Activated CD4-positive, alpha-beta T cell treated with anti-CD3 and anti-CD28 coated beads for 36 hours (primary cell): ENCODE results near the gene PKP3. TPM values are rescaled to one million over a fixed set of nuclear protein-coding genes. Genes with fewer than 3 reads are reported as not detected.
A peak's percentile ranks its signal among the peaks of the same experiment; 100 is the strongest.
"Not testable (repeated sequence)": the region's sequence is repeated elsewhere in the genome, so short reads cannot be mapped to it uniquely, and the experiment has no call there.

Experiments used
- ATAC-seq: fragments of 200-7000 bp; cut with Tn5 transposase; one replicate; pipeline ENCODE4 v1.10.0; 2021; ENCODE audit warnings: mild to moderate bottlenecking, moderate library complexity
- CTCF ChIA-PET: fragments of 350-600 bp; sonication (Branson Sonifier 250); formaldehyde crosslinking; loops from one replicate; lab custom pipeline; 2021; ENCODE audit warnings: antibody characterized with exemption; lab: Charles Lee
- POLR2A ChIA-PET: fragments of 350-600 bp; sonication (Branson Sonifier 250); formaldehyde crosslinking; loops from one replicate; lab custom pipeline; 2021; ENCODE audit warnings: antibody characterized with exemption, inconsistent platforms; lab: Charles Lee
- DNase-seq: peaks from one replicate; pipeline ENCODE4 v3.0.0-alpha.2; 2020
- H3K27ac Mint-ChIP-seq: one replicate; pipeline ENCODE4 v1.8.0; 2021; ENCODE audit warnings: mixed read lengths
- H3K27me3 Mint-ChIP-seq: one replicate; pipeline ENCODE4 v1.8.0; 2021; ENCODE audit warnings: mixed read lengths
- H3K36me3 Mint-ChIP-seq: one replicate; pipeline ENCODE4 v1.8.0; 2021; ENCODE audit warnings: low read depth, mixed read lengths
- H3K4me1 Mint-ChIP-seq: one replicate; pipeline ENCODE4 v1.8.0; 2021; ENCODE audit warnings: mixed read lengths
- H3K4me3 Mint-ChIP-seq: one replicate; pipeline ENCODE4 v1.8.0; 2021; ENCODE audit warnings: mild to moderate bottlenecking, moderate library complexity, mixed read lengths
- H3K9me3 Mint-ChIP-seq: one replicate; pipeline ENCODE4 v1.8.0; 2021; ENCODE audit warnings: low read depth, mixed read lengths
- intact Hi-C, 2 experiments: fragments of 100-400 bp; cut with DNase I in 1 of 2; cut with micrococcal nuclease in 1 of 2; formaldehyde crosslinking; loops; one replicate each; pipeline versions ENCODE4 v1.14.2 to v1.15.1; 2022 to 2024; cut with DNase I, micrococcal nuclease
- total RNA-seq, 2 experiments: library from RNA; stranded (reverse); gene quantifications; one replicate each; pipeline ENCODE4 v1.2.3, GENCODE V29; 2021

Gene PKP3
- total RNA-seq, 2 experiments from 2014 or later = 0.07 to 0.18 TPM

DNA sequence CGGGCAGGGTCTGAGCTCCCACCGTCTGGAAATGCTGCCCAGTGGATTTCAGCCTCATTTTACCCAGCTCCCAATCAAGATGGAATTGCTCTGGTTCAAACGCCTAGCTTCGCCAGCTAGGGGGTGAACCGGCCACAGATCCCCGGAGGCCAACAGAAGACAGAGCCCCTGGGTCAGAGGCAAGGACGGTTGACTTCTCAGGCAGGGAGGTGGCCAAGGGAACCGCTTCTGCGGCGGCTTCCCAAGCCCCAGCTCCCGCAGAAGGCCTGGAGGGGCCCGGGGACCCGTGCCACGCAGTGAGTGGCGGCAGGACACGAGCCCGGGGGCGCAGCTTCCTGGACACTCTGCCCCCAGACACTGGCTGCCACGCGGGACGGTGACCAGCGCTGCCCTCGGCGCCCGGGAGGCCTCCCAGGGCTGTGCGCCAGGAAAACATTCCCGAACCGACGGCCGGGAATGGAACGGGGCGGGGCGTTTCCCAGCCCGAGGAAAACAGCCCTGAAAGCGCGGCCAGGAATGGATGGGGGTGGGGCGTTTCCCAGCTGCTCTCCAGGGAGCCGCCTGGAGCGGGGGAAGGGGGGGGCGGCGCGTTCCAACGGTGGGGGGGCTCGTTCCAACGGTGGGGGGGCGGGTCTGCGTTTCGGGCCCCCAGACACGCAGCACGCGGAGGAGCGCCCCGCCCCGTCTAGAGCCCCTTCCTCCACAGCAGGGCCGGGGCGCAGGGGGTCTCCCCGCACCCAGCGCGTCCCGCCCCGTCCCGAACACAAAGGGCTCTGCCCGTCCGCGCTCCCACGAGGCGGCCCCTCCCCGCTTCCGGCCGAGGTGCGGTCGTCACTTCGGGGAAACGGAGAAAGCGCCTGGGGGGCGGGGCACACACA lies 38.2 kb upstream of the PKP3 start:
- ChIA-PET CTCF (interaction anchor here (0.6 to 2.3 kb wide), 19 partner anchors 15 to 149 kb away, joined by 3 to 22 read pairs (median 4); partner anchors contain the start of genes BET1L, PSMD13 and RIC8A), POLR2A (interaction anchor here (0.5 to 1.5 kb wide), 10 partner anchors 16 to 149 kb away, joined by 3 to 6 read pairs (median 4); partner anchors contain the start of genes BET1L and RIC8A)
- no peaks in the 10 kb centered on the region for H3K27me3 Mint-ChIP-seq
- no peak overlapping the region for H3K4me3 Mint-ChIP-seq
- DNase-seq = peak; percentile 94
- peak overlapping the region; percentile 96 for H3K27ac Mint-ChIP-seq
- no peaks in the 10 kb centered on the region for H3K36me3 Mint-ChIP-seq
- no peaks in the 10 kb centered on the region for H3K9me3 Mint-ChIP-seq
- intact Hi-C loops = loop anchor here (1.0 to 5.0 kb wide), 8 partner anchors 44 to 150 kb away; partner anchors contain the start of genes PSMD13 (in 2 of the 2), SIRT3 (in 2 of the 2), BET1L (in 1 of the 2) and RIC8A (in 1 of the 2)
- peaks cover 47% of the 10 kb centered on the region for H3K4me1 Mint-ChIP-seq
- ATAC-seq = peak; percentile 63

DNA sequence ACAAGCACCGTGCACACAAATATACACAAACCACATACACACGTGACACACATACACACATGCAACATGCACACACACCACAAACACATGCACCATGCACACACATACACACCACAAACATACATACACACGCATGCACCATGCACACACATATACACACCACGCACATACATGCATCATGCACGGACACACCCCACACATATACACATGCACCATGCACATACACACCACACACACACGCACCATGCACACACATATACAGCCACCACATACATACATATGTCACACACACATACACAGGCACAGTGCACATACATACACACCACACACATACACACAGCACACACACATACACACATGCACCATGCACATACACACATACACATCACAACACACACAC lies 37.4 kb upstream of the PKP3 start:
- peaks cover 5% of the 10 kb centered on the region for H3K9me3 Mint-ChIP-seq
- CTCF ChIA-PET = interaction anchor here (0.6 to 2.3 kb wide), 3 partner anchors 16 to 107 kb away, joined by 3 to 22 read pairs (median 4); no protein-coding TSS in a partner anchor
- H3K4me1 Mint-ChIP-seq = peaks cover 41% of the 10 kb centered on the region
- POLR2A ChIA-PET = no interaction called here
- no peaks in the 10 kb centered on the region for H3K36me3 Mint-ChIP-seq
- H3K27ac Mint-ChIP-seq = no peak overlapping the region
- no peaks in the 10 kb centered on the region for H3K27me3 Mint-ChIP-seq
- intact Hi-C loops = loop anchor here (1.0 to 5.0 kb wide), 7 partner anchors 44 to 150 kb away; partner anchors contain the start of genes PSMD13 (in 2 of the 2) and SIRT3 (in 2 of the 2)
- H3K4me3 Mint-ChIP-seq = no peak overlapping the region
- DNase-seq = no peak
- no peak for ATAC-seq

DNA sequence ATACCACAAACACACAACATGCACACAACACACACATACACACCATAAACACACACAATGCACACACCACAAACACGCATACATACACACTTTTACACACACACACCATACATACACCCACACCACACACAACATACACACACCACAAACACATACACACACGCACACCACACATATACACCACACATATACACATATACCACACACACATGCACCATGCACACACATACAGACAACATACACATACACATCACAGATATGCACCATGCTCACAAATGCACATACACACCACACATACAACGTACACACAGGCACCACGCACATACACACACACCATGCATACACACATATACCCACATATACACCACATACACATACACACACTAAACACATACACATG lies 36.4 kb upstream of the PKP3 start:
- ATAC-seq (no peak), DNase-seq (no peak)
- Mint-ChIP-seq H3K4me1 (peaks cover 37% of the 10 kb centered on the region), H3K9me3 (peaks cover 5% of the 10 kb centered on the region), H3K27me3 (no peaks in the 10 kb centered on the region), H3K4me3 (no peak overlapping the region), H3K27ac (no peak overlapping the region), H3K36me3 (no peaks in the 10 kb centered on the region)
- POLR2A ChIA-PET = no interaction called here
- intact Hi-C loops = loop anchor here (2.0 to 5.0 kb wide), 3 partner anchors 91 to 120 kb away; partner anchors contain the start of genes PSMD13 (in 1 of the 2) and SIRT3 (in 1 of the 2)
- CTCF ChIA-PET = no interaction called here

DNA sequence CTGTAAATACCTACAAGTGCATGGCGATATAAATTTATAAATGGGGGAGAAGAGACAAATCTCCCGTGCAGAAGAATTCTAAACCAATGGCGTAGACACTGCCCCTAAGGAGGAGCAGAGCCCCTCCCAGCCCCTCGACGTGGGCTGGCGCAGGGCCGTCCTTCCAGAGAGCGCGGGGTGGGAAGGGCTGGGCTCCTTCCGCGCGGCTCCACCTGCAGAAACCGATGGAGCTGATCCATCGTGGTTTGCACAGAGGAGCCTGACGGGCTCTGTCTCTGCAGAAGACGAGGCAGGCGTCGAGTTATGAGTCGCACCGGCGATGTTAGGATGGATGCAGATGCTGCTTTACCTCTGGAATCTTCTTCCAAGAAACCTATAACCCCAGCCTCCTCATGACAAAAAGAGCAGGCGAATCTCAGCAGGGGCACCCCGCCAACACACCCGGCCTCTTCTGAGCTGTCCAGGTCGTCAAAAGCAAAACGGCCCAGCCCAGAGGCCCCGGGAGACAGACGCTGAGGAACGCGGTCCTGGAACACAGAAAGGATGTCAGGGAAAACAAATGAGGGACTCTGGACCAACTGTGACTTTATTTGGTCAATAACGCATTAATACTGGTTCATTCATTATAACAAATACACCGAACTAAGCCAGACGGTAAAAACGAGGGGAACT lies 35.7 kb upstream of the PKP3 start:
- Mint-ChIP-seq H3K36me3 (no peaks in the 10 kb centered on the region), H3K4me3 (no peak overlapping the region), H3K9me3 (peaks cover 5% of the 10 kb centered on the region), H3K27me3 (no peaks in the 10 kb centered on the region), H3K27ac (no peak overlapping the region), H3K4me1 (peaks cover 30% of the 10 kb centered on the region)
- CTCF ChIA-PET = interaction anchor here (0.6 to 1.9 kb wide), 4 partner anchors 9 to 325 kb away, joined by 3 to 9 read pairs (median 6); no protein-coding TSS in a partner anchor
- no peak for DNase-seq
- ATAC-seq = no peak
- POLR2A ChIA-PET = interaction anchor here (0.8 to 1.3 kb wide), 2 partner anchors 16 to 75 kb away, joined by 3 read pairs; no protein-coding TSS in a partner anchor
- intact Hi-C loops = loop anchor here in 1 of 2 experiments (5.0 kb wide), 2 partner anchors 106 to 121 kb away; partner anchors contain the start of genes PSMD13 and SIRT3

GRCh38 chr11:359181-359714 lies 34.8 kb upstream of the PKP3 start:
- Mint-ChIP-seq H3K36me3 (no peaks in the 10 kb centered on the region), H3K27me3 (no peaks in the 10 kb centered on the region), H3K4me3 (no peak overlapping the region), H3K9me3 (peaks cover 5% of the 10 kb centered on the region), H3K4me1 (peaks cover 23% of the 10 kb centered on the region), H3K27ac (peak overlapping the region; percentile 77)
- POLR2A ChIA-PET = interaction anchor here (0.7 to 1.3 kb wide), 3 partner anchors 17 to 89 kb away, joined by 3 read pairs; no protein-coding TSS in a partner anchor
- peak; percentile 78 for ATAC-seq
- CTCF ChIA-PET = interaction anchor here (0.6 to 1.9 kb wide), 8 partner anchors 8 to 324 kb away, joined by 3 to 9 read pairs (median 3); no protein-coding TSS in a partner anchor
- peak; percentile 71 for DNase-seq
- intact Hi-C loops = loop anchor here (1.0 to 5.0 kb wide), 3 partner anchors 51 to 122 kb away; partner anchors contain the start of genes PSMD13 (in 1 of the 2) and SIRT3 (in 1 of the 2)

GRCh38 chr11:360326-361280 lies 33.4 kb upstream of the PKP3 start:
- H3K9me3 Mint-ChIP-seq = peaks cover 5% of the 10 kb centered on the region
- H3K27ac Mint-ChIP-seq = peak overlapping the region; percentile 21
- POLR2A ChIA-PET = no interaction called here
- no peak overlapping the region for H3K4me3 Mint-ChIP-seq
- CTCF ChIA-PET = interaction anchor here (0.5 to 2.0 kb wide), 5 partner anchors 21 to 958 kb away, joined by 3 to 8 read pairs (median 4); no protein-coding TSS in a partner anchor
- no peaks in the 10 kb centered on the region for H3K36me3 Mint-ChIP-seq
- peaks cover 14% of the 10 kb centered on the region for H3K4me1 Mint-ChIP-seq
- no peaks in the 10 kb centered on the region for H3K27me3 Mint-ChIP-seq
- intact Hi-C loops = no loop called here
- DNase-seq = no peak
- ATAC-seq = no peak

DNA sequence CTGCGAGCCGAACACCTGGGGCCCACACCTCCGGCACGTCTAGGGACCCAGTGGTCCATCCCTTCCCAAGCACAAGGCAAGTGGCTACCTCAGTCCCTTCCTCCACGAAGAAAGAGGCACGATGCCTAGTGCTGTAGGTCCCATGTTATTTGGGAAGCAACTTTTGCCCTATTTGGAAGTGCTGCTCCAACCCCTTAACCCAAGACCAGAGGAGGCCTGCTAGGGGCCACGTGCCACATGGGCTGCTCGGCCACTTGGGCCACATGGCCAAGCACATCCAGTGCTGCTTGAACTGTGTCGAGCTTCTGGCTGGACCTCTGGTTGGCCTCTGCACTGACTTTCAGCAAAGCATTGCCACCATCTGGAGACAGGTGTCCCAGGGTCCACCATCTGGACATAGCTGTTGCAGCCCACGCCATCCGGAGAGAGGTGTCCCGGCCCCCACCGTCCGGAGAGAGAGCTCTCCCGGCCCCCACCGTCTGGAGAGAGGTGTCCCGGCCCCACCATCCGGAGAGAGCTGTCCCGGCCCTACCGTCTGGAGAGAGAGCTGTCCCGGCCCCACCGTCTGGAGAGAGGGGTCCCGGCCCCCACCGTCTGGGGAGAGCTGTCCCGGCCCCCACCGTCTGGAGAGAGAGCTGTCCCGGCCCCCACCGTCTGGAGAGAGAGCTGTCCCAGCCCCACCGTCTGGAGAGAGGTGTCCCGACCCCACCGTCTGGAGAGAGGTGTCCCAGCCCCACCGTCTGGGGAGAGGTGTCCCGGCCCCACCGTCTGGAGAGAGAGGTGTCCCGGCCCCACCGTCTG lies 31.2 kb upstream of the PKP3 start:
- no peak overlapping the region for H3K4me3 Mint-ChIP-seq
- H3K4me1 Mint-ChIP-seq = peaks cover 14% of the 10 kb centered on the region
- no peak for ATAC-seq
- peaks cover 11% of the 10 kb centered on the region for H3K27me3 Mint-ChIP-seq
- ChIA-PET POLR2A (no interaction called here), CTCF (interaction anchor here (0.6 to 4.0 kb wide), 7 partner anchors 14 to 126 kb away, joined by 3 to 22 read pairs (median 3); no protein-coding TSS in a partner anchor)
- H3K9me3 Mint-ChIP-seq = peaks cover 5% of the 10 kb centered on the region
- intact Hi-C loops = loop anchor here in 1 of 2 experiments (1.0 kb wide), 1 partner anchor 113 kb away; no protein-coding TSS in a partner anchor
- no peak for DNase-seq
- H3K27ac Mint-ChIP-seq = no peak overlapping the region
- no peaks in the 10 kb centered on the region for H3K36me3 Mint-ChIP-seq

DNA sequence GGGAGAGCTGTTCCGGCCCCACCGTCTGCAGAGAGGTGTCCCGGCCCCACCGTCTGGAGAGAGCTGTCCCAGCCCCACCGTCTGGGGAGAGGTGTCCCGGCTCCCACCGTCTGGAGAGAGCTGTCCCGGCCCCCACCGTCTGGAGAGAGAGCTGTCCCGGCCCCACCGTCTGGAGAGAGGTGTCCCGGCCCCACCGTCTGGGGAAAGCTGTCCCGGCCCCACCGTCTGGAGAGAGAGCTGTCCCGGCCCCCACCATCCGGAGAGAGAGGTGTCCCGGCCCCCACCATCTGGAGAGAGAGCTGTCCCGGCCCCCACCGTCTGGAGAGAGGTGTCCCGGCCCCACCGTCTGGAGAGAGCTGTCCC lies 30.6 kb upstream of the PKP3 start:
- ATAC-seq, DNase-seq, intact Hi-C loops, H3K4me3 Mint-ChIP-seq, H3K9me3 Mint-ChIP-seq, H3K27ac Mint-ChIP-seq, H3K36me3 Mint-ChIP-seq: not testable (repeated sequence)
- H3K4me1 Mint-ChIP-seq = peaks cover 19% of the 10 kb centered on the region
- CTCF ChIA-PET = interaction anchor here (0.6 to 4.0 kb wide), 5 partner anchors 15 to 126 kb away, joined by 3 to 22 read pairs (median 4); no protein-coding TSS in a partner anchor
- H3K27me3 Mint-ChIP-seq = peaks cover 16% of the 10 kb centered on the region
- POLR2A ChIA-PET = interaction anchor here (0.6 kb wide), 1 partner anchor 129 kb away, joined by 3 read pairs; no protein-coding TSS in a partner anchor
